Prostate gland (tissue), 2 donors: Measurements from ENCODE around the gene RPA1.

Source experiments
- POLR2A ChIP-seq: fragments of 450-650 bp; IDR thresholded peaks from one replicate; pipeline ENCODE4 v1.6.1; 2016; ENCODE audit warnings: antibody characterized with exemption, mild to moderate bottlenecking
- POLR2AphosphoS5 ChIP-seq: sonication (generic); formaldehyde crosslinking; IDR thresholded peaks from one replicate; pipeline ENCODE4 v1.6.1; 2017; ENCODE audit warnings: antibody characterized with exemption
- TF ChIP-seq, protein P1 (sequence below), 4 experiments: fragments of 200-600 bp in 2 of 4; fragments of 450-650 bp in 2 of 4; sonication (generic) in 2 of 4; IDR thresholded peaks; 1 replicate in 3 of 4; 2 replicates in 1 of 4; pipeline ENCODE4 v1.5.1; 2016 to 2019; ENCODE audit warnings: antibody characterized with exemption in 4 of 4, mild to moderate bottlenecking in 2 of 4, moderate library complexity in 2 of 4

- TF ChIP-seq, protein P1, sequence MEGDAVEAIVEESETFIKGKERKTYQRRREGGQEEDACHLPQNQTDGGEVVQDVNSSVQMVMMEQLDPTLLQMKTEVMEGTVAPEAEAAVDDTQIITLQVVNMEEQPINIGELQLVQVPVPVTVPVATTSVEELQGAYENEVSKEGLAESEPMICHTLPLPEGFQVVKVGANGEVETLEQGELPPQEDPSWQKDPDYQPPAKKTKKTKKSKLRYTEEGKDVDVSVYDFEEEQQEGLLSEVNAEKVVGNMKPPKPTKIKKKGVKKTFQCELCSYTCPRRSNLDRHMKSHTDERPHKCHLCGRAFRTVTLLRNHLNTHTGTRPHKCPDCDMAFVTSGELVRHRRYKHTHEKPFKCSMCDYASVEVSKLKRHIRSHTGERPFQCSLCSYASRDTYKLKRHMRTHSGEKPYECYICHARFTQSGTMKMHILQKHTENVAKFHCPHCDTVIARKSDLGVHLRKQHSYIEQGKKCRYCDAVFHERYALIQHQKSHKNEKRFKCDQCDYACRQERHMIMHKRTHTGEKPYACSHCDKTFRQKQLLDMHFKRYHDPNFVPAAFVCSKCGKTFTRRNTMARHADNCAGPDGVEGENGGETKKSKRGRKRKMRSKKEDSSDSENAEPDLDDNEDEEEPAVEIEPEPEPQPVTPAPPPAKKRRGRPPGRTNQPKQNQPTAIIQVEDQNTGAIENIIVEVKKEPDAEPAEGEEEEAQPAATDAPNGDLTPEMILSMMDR (IDR thresholded peaks at IDR 0.05), result no peak
- no peak for TF ChIP-seq POLR2AphosphoS5
- TF ChIP-seq POLR2A, result no peak
Observed at GRCh38 chr17:1907216-1907631, 77.4 kb downstream of the RPA1 start.
